PC-9 (cell line): ENCODE results near the gene MYDGF. TPM values are rescaled to one million over a fixed set of nuclear protein-coding genes. Genes with fewer than 3 reads are reported as not detected.
A peak's percentile ranks its signal among the peaks of the same experiment; 100 is the strongest.

ENCODE experiments used
- BruUV-seq: library from RNA; stranded (reverse); fragments of 400-500 nt; replicated peaks from 2 replicates; lab custom pipeline; 2021; lab: Mats Ljungman, UMichigan
- CTCF ChIA-PET: fragments of 300-600 bp; sonication (Branson Sonifier 250); formaldehyde crosslinking; loops from one replicate; lab custom pipeline; 2022; ENCODE audit warnings: antibody characterized with exemption; lab: Charles Lee
- POLR2A ChIA-PET: fragments of 300-600 bp; sonication (Branson Sonifier 250); formaldehyde crosslinking; loops from one replicate; lab custom pipeline; 2022; ENCODE audit warnings: antibody characterized with exemption; ENCODE audit not compliant: unreplicated experiment; lab: Charles Lee
- DNase-seq, 2 experiments: peaks; one replicate each; pipeline versions ENCODE4 v3.0.0 to v3.0.0-alpha.2; 2015 to 2022; ENCODE audit warnings: mixed read lengths in 1 of 2
- H2AFZ ChIP-seq: fragments of 200-600 bp; sonication (generic); 2 replicates; pipeline ENCODE4 v1.8.1; 2017; ENCODE audit warnings: antibody characterized with exemption
- H3F3A ChIP-seq: fragments of 200-600 bp; sonication (generic); 2 replicates; pipeline ENCODE4 v1.8.1; 2017; ENCODE audit warnings: antibody characterized with exemption, mild to moderate bottlenecking, low read depth; ENCODE audit not compliant: insufficient read depth
- H3K27ac ChIP-seq: fragments of 200-600 bp; sonication (generic); 2 replicates; pipeline ENCODE4 v1.6.1; 2016; ENCODE audit warnings: mixed run types
- H3K27me3 ChIP-seq: fragments of 200-600 bp; sonication (generic); 2 replicates; pipeline ENCODE4 v1.6.1; 2016; ENCODE audit warnings: low read depth, mixed run types; ENCODE audit not compliant: insufficient read depth
- H3K36me3 ChIP-seq: fragments of 200-600 bp; sonication (generic); 2 replicates; pipeline ENCODE4 v1.6.1; 2016; ENCODE audit warnings: low read depth, mixed run types
- H3K4me1 ChIP-seq: fragments of 200-600 bp; sonication (generic); replicated peaks from 2 replicates; pipeline ENCODE4 v1.6.1; 2016; ENCODE audit warnings: mixed run types; ENCODE audit not compliant: insufficient read depth
- H3K4me2 ChIP-seq: fragments of 200-600 bp; sonication (generic); 2 replicates; pipeline ENCODE4 v1.6.1; 2017; ENCODE audit warnings: mixed run types
- H3K4me3 ChIP-seq: fragments of 200-600 bp; sonication (generic); 2 replicates; pipeline ENCODE4 v1.6.1; 2016; ENCODE audit warnings: mixed run types
- H3K79me2 ChIP-seq: fragments of 200-600 bp; sonication (generic); 2 replicates; pipeline ENCODE4 v1.6.1; 2017; ENCODE audit warnings: low read depth, mixed run types
- H3K9me2 ChIP-seq: fragments of 200-600 bp; sonication (generic); 2 replicates; pipeline ENCODE4 v1.8.1; 2017; ENCODE audit warnings: mild to moderate bottlenecking; ENCODE audit not compliant: insufficient read depth
- H3K9me3 ChIP-seq: fragments of 200-600 bp; sonication (generic); 2 replicates; pipeline ENCODE4 v1.8.1; 2016; ENCODE audit warnings: low read depth; ENCODE audit not compliant: insufficient read depth
- H4K20me1 ChIP-seq: fragments of 200-600 bp; sonication (generic); 2 replicates; pipeline ENCODE4 v1.8.1; 2017; ENCODE audit not compliant: insufficient read depth
- EZH2 ChIP-seq: fragments of 200-600 bp; sonication (generic); IDR thresholded peaks from 2 replicates; pipeline ENCODE4 v1.8.0; 2017; ENCODE audit warnings: antibody characterized with exemption, low read depth
- intact Hi-C: fragments of 100-400 bp; cut with micrococcal nuclease; formaldehyde crosslinking; loops from one replicate; pipeline ENCODE4 v1.10.0; 2022; ENCODE audit not compliant: unreplicated experiment
- total RNA-seq: library from RNA; stranded (reverse); gene quantifications from 2 replicates; pipeline ENCODE4 v1.2.3, GENCODE V29; 2021
- TF ChIP-seq, protein P1 (sequence below): fragments of 200-600 bp; sonication (generic); conservative IDR thresholded peaks from 2 replicates; pipeline ENCODE4 v1.6.1; 2017; ENCODE audit warnings: mixed run types, antibody characterized with exemption, mild to moderate bottlenecking, moderate library complexity

MYDGF gene
- total RNA-seq, 1 experiment from 2014 or later, result 60.1 TPM

DNA sequence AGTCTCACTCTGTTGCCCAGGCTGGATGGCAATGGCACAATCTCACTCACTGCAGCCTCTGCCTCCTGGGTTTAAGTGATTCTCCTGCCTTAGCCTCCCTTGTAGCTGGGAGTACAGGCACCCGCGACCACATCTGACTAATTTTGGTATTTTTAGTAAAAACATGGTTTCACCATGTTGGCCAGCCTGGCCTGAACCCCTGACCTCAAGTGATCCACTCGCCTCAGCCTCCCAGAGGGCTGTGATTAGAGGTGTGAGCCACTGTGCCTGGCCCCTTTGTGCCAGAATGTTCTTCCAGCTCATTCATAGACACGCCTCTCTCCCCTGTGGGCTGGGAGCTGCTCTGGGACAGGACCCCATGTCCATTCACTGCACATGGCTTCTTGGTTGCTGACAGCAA, 9.1 kb downstream of the MYDGF start:
- H3K4me2 ChIP-seq, result no peak overlapping the region
- H4K20me1 ChIP-seq, result no peaks in the 10 kb centered on the region
- no peak overlapping the region for H2AFZ ChIP-seq
- no peaks in the 10 kb centered on the region for H3K79me2 ChIP-seq
- TF ChIP-seq, protein P1, sequence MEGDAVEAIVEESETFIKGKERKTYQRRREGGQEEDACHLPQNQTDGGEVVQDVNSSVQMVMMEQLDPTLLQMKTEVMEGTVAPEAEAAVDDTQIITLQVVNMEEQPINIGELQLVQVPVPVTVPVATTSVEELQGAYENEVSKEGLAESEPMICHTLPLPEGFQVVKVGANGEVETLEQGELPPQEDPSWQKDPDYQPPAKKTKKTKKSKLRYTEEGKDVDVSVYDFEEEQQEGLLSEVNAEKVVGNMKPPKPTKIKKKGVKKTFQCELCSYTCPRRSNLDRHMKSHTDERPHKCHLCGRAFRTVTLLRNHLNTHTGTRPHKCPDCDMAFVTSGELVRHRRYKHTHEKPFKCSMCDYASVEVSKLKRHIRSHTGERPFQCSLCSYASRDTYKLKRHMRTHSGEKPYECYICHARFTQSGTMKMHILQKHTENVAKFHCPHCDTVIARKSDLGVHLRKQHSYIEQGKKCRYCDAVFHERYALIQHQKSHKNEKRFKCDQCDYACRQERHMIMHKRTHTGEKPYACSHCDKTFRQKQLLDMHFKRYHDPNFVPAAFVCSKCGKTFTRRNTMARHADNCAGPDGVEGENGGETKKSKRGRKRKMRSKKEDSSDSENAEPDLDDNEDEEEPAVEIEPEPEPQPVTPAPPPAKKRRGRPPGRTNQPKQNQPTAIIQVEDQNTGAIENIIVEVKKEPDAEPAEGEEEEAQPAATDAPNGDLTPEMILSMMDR, result no peak
- TF ChIP-seq EZH2, result no peak
- intact Hi-C loops, result no loop called here
- H3K27me3 ChIP-seq, result no peaks in the 10 kb centered on the region
- H3K27ac ChIP-seq, result no peak overlapping the region
- H3K4me1 ChIP-seq, result no peaks in the 10 kb centered on the region
- no peaks in the 10 kb centered on the region for H3K9me3 ChIP-seq
- no TSS peak for BruUV-seq
- H3K36me3 ChIP-seq, result no peaks in the 10 kb centered on the region
- ChIA-PET POLR2A (no interaction called here), CTCF (no interaction called here)
- H3F3A ChIP-seq, result no peaks in the 10 kb centered on the region
- no peak for DNase-seq
- H3K9me2 ChIP-seq, result no peaks in the 10 kb centered on the region
- H3K4me3 ChIP-seq, result no peak overlapping the region

- intact Hi-C loops, result no loop called here
- no peaks in the 10 kb centered on the region for H3K36me3 ChIP-seq
These were observed 9.9 kb downstream of the MYDGF start for GRCh38 chr19:4660181-4660791.

GRCh38 chr19:4657835-4658234, 12.3 kb downstream of the MYDGF start:
- no peaks in the 10 kb centered on the region for H3K4me1 ChIP-seq
- TF ChIP-seq EZH2, result no peak
- TF ChIP-seq, protein P1, result no peak
- no peaks in the 10 kb centered on the region for H3K9me2 ChIP-seq
- intact Hi-C loops, result no loop called here
- no peaks in the 10 kb centered on the region for H3K79me2 ChIP-seq
- CTCF ChIA-PET, result interaction anchor here (0.5 kb wide), 1 partner anchor 10 kb away, joined by 4 read pairs; no protein-coding TSS in a partner anchor
- H3K4me2 ChIP-seq, result no peak overlapping the region
- no peaks in the 10 kb centered on the region for H3K36me3 ChIP-seq
- no peaks in the 10 kb centered on the region for H3K27me3 ChIP-seq
- no peak overlapping the region for H2AFZ ChIP-seq
- H3K27ac ChIP-seq, result no peak overlapping the region
- no peaks in the 10 kb centered on the region for H3F3A ChIP-seq
- H3K9me3 ChIP-seq, result no peaks in the 10 kb centered on the region
- POLR2A ChIA-PET, result no interaction called here
- no peaks in the 10 kb centered on the region for H4K20me1 ChIP-seq
- no peak for DNase-seq
- H3K4me3 ChIP-seq, result no peak overlapping the region
- BruUV-seq, result no TSS peak

More at GRCh38 chr19:4660181-4660791, 9.9 kb downstream of the MYDGF start:
- peak in 1 of 2 experiments; percentile 33 for DNase-seq
- BruUV-seq, result no TSS peak
- TF ChIP-seq EZH2, result no peak
- TF ChIP-seq, protein P1, result no peak
- ChIA-PET CTCF (no interaction called here), POLR2A (interaction anchor here (0.7 kb wide), 1 partner anchor 167 kb away, joined by 3 read pairs; no protein-coding TSS in a partner anchor)
- no peaks in the 10 kb centered on the region for H3K9me2 ChIP-seq
- no peak overlapping the region for H3K4me3 ChIP-seq
- no peak overlapping the region for H3K4me2 ChIP-seq
- no peak overlapping the region for H2AFZ ChIP-seq
- no peaks in the 10 kb centered on the region for H3K79me2 ChIP-seq
- H3K4me1 ChIP-seq, result no peaks in the 10 kb centered on the region
- no peak overlapping the region for H3K27ac ChIP-seq
- no peaks in the 10 kb centered on the region for H3K27me3 ChIP-seq
- H3F3A ChIP-seq, result no peaks in the 10 kb centered on the region
- no peaks in the 10 kb centered on the region for H4K20me1 ChIP-seq
- no peaks in the 10 kb centered on the region for H3K9me3 ChIP-seq
